Common myeloid progenitor, CD34-positive (primary cell): ENCODE data around the gene SRSF9. TPM values are rescaled to one million over a fixed set of nuclear protein-coding genes. Genes with fewer than 3 reads are reported as not detected.
"Not testable (repeated sequence)": the region's sequence is repeated elsewhere in the genome, so short reads cannot be mapped to it uniquely, and the experiment has no call there.

Source experiments
- CTCF ChIA-PET: fragments of 350-600 bp; sonication (Branson Sonifier 250); formaldehyde crosslinking; loops from one replicate; lab custom pipeline; 2021; ENCODE audit warnings: antibody characterized with exemption; lab: Charles Lee
- POLR2A ChIA-PET: fragments of 350-600 bp; sonication (Branson Sonifier 250); formaldehyde crosslinking; loops from one replicate; lab custom pipeline; 2021; ENCODE audit warnings: antibody characterized with exemption; lab: Charles Lee
- DNase-seq, 3 donors: peaks; one replicate each; pipeline versions ENCODE4 v3.0.0 to v3.0.0-alpha.2; 2013
- H3K27ac ChIP-seq, 2 experiments: 1 replicate in 1 of 2; 2 replicates in 1 of 2; pipeline ENCODE4 v1.7.0; 2013; ENCODE audit warnings: inconsistent platforms in 2 of 2, low read length in 2 of 2, mild to moderate bottlenecking in 2 of 2, low read depth in 1 of 2, moderate library complexity in 1 of 2; ENCODE audit not compliant: severe bottlenecking in 2 of 2, insufficient read depth in 1 of 2, poor library complexity in 1 of 2
- H3K27me3 ChIP-seq, 5 experiments: replicated peaks in 2 of 5; 1 replicate in 3 of 5; 2 replicates in 2 of 5; pipeline versions ENCODE4 v1.6.1 to v1.7.0; 2013; ENCODE audit warnings: low read length in 4 of 5, mild to moderate bottlenecking in 2 of 5, moderate library complexity in 2 of 5, inconsistent platforms in 1 of 5; ENCODE audit not compliant: insufficient read depth in 5 of 5, control insufficient read depth in 4 of 5
- H3K36me3 ChIP-seq, 4 experiments: 1 replicate in 2 of 4; 2 replicates in 2 of 4; pipeline versions ENCODE4 v1.6.1 to v1.7.0; 2013; ENCODE audit warnings: low read length in 3 of 4, control low read depth in 1 of 4, mild to moderate bottlenecking in 1 of 4; ENCODE audit not compliant: control insufficient read depth in 4 of 4, insufficient read depth in 4 of 4
- H3K4me1 ChIP-seq, 4 experiments: 1 replicate in 3 of 4; 2 replicates in 1 of 4; pipeline versions ENCODE4 v1.6.1 to v1.7.1; 2013; ENCODE audit warnings: low read length in 3 of 4, mild to moderate bottlenecking in 3 of 4, control low read depth in 1 of 4, inconsistent platforms in 1 of 4, moderate library complexity in 1 of 4; ENCODE audit not compliant: control insufficient read depth in 4 of 4, insufficient read depth in 4 of 4; ENCODE audit errors: control extremely low read depth in 1 of 4
- H3K4me3 ChIP-seq, 7 experiments: 1 replicate in 4 of 7; 2 replicates in 3 of 7; pipeline versions ENCODE4 v1.5.1 to v1.7.0; 2013; ENCODE audit warnings: mild to moderate bottlenecking in 7 of 7, low read length in 6 of 7, moderate library complexity in 6 of 7, inconsistent platforms in 2 of 7, low read depth in 2 of 7, control low read depth in 1 of 7; ENCODE audit not compliant: insufficient read depth in 4 of 7, control insufficient read depth in 1 of 7; ENCODE audit errors: extremely low read depth in 1 of 7
- H3K9me3 ChIP-seq, 5 experiments: 1 replicate in 4 of 5; 2 replicates in 1 of 5; pipeline versions ENCODE4 v1.6.1 to v1.7.1; 2013; ENCODE audit warnings: low read length in 4 of 5, mild to moderate bottlenecking in 2 of 5, inconsistent platforms in 1 of 5, low read depth in 1 of 5, moderate library complexity in 1 of 5; ENCODE audit not compliant: control insufficient read depth in 4 of 5, insufficient read depth in 2 of 5; ENCODE audit errors: control extremely low read depth in 1 of 5
- WGBS: methylation state at CpG from one replicate; pipeline ENCODE4 v1.1.5; 2013; ENCODE audit not compliant: insufficient coverage; 5-methylcytosine and 5-hydroxymethylcytosine counted together
- polyA plus RNA-seq: library from polyadenylated mRNA; unstranded; fragments of 120-200 nt; gene quantifications from one replicate; pipeline ENCODE4 v1.2.1, GENCODE V29; 2013

SRSF9 gene
- 211 TPM for polyA plus RNA-seq

- H3K36me3 ChIP-seq = peaks cover 5 to 27% (median 16%) of the 10 kb centered on the region in 4 experiments
- under 1% methylated on average over 76 of the region's 88 CpGs for WGBS
- H3K27ac ChIP-seq = peak within 1 kb of the TSS; percentile 89 to 95
- ChIA-PET POLR2A (interaction anchor here (1.2 to 1.8 kb wide), 4 partner anchors 11 to 177 kb away, joined by 3 to 9 read pairs (median 5); partner anchors contain the start of genes DYNLL1, GATC, RNU4-1 and TRIAP1), CTCF (interaction anchor here (0.8 to 27.3 kb wide), 11 partner anchors 11 to 137 kb away, joined by 3 to 545 read pairs (median 6); partner anchors contain the start of genes COX6A1, DYNLL1, GATC and TRIAP1)
- peak; percentile 98 to 99 (median 98) for DNase-seq
- H3K27me3 ChIP-seq = no peaks in the 10 kb centered on the region
- H3K4me1 ChIP-seq = peaks cover 7 to 51% (median 30%) of the 10 kb centered on the region in 4 experiments
- no peaks in the 10 kb centered on the region for H3K9me3 ChIP-seq
- peak within 1 kb of the TSS; percentile 85 to 97 (median 93) for H3K4me3 ChIP-seq
Measured at GRCh38 chr12:120469450-120470149, at the start of gene SRSF9. SRSF9 (minus strand) TSS chr12:120469748; CDS start chr12:120469609, 139 bp downstream.

DNA sequence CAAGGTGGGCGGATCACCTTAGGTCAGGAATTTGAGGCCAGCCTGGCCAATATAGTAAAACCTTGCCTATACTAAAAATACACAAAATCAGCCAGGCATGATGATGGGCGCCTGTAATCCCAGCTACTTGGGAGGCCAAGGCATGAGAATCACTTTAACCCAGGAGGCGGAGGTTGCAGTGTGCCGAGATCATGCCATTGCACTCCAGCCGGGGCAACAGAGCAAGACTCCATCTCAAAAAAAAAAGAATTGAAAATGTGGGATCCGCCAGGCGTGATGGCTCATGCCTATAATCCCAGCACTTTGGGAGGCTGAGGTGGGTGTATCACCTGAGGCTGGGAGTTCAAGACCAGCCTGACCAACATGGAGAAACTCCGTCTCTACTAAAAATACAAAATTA lies 49.8 kb upstream of the SRSF9 start:
- POLR2A ChIA-PET, H3K4me3 ChIP-seq, H3K9me3 ChIP-seq, DNase-seq, H3K27me3 ChIP-seq, H3K27ac ChIP-seq, H3K4me1 ChIP-seq: not testable (repeated sequence)
- H3K36me3 ChIP-seq = peaks cover 5 to 35% (median 21%) of the 10 kb centered on the region in 4 experiments
- CTCF ChIA-PET = interaction anchor here (0.7 to 1.0 kb wide), 2 partner anchors 19 to 83 kb away, joined by 3 read pairs; no protein-coding TSS in a partner anchor
- WGBS = 100% methylated on average over 7 of the region's 8 CpGs

GRCh38 chr12:120515496-120515895 lies 45.9 kb upstream of the SRSF9 start:
- H3K4me1 ChIP-seq = no peaks in the 10 kb centered on the region
- H3K4me3 ChIP-seq = no peak overlapping the region
- WGBS = 90% methylated on average over 1 of the region's 2 CpGs
- ChIA-PET POLR2A (no interaction called here), CTCF (interaction anchor here (1.0 to 2.0 kb wide), 3 partner anchors 10 to 148 kb away, joined by 3 to 5 read pairs (median 3); no protein-coding TSS in a partner anchor)
- H3K36me3 ChIP-seq = peaks cover 5 to 51% (median 25%) of the 10 kb centered on the region in 4 experiments
- no peaks in the 10 kb centered on the region for H3K27me3 ChIP-seq
- no peak overlapping the region for H3K27ac ChIP-seq
- no peak for DNase-seq
- H3K9me3 ChIP-seq = no peaks in the 10 kb centered on the region

DNA sequence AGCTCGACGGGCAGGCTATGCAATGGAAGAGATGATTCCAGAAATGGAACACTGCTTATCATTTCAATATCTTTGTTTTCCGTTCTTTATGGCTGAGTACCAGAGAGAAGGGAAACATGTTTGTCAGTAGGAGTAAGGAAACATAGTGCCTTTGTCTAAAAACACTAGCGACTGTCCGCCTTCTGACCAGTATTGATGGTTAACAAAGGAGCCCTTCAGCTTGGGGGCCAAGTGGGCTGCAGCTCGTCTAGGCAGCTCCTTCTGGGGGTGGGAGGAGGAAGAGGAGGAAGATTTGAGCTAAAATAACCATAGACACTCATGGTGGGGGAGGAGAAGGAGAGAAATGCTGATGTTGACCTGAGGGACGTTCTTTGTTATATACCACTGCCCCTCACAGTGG lies 44.5 kb upstream of the SRSF9 start:
- no peaks in the 10 kb centered on the region for H3K9me3 ChIP-seq
- ChIA-PET POLR2A (no interaction called here), CTCF (no interaction called here)

DNA sequence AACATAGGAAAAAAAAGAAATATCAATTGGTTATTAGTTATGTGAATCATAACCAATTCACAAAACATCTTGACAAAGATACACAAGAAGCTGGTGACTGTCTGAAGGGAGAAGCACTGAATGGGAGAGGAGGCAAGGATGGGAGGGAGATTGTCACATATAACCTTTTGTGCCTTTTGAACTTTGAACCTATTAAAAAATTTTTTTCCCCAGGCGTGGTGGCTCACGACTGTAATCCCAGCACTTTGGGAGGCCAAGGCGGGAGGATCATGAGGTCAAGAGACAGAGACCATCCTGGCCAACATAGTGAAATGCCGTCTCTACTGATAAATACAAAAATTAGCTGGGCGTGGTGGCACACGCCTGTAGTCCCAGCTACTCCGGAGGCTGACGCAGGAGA lies 39.0 kb upstream of the SRSF9 start:
- WGBS = 98% methylated on average over 8 of the region's 8 CpGs
- Histone ChIP-seq H3K27me3 (no peaks in the 10 kb centered on the region), H3K36me3 (peaks cover 12 to 57% (median 29%) of the 10 kb centered on the region in 4 experiments), H3K27ac (no peak overlapping the region), H3K9me3 (no peaks in the 10 kb centered on the region), H3K4me1 (no peaks in the 10 kb centered on the region), H3K4me3 (no peak overlapping the region)
- no peak for DNase-seq
- ChIA-PET CTCF (interaction anchor here (0.7 to 2.1 kb wide), 3 partner anchors 9 to 41 kb away, joined by 3 to 6 read pairs (median 4); partner anchors contain the start of gene SRSF9), POLR2A (no interaction called here)

More for the DNA sequence above, 44.5 kb upstream of the SRSF9 start:
- 100% methylated on average over 3 of the region's 7 CpGs for WGBS
- peaks cover 11 to 60% (median 31%) of the 10 kb centered on the region in 4 experiments for H3K36me3 ChIP-seq
- no peak overlapping the region for H3K27ac ChIP-seq
- H3K4me3 ChIP-seq = no peak overlapping the region
- no peaks in the 10 kb centered on the region for H3K4me1 ChIP-seq
- no peaks in the 10 kb centered on the region for H3K27me3 ChIP-seq
- DNase-seq = no peak

GRCh38 chr12:120504587-120504986 lies 35.0 kb upstream of the SRSF9 start:
- Histone ChIP-seq H3K36me3 (peaks cover 5 to 46% (median 29%) of the 10 kb centered on the region in 4 experiments), H3K9me3 (no peaks in the 10 kb centered on the region), H3K4me1 (peaks cover 0 to 5% (median 3%) of the 10 kb centered on the region in 4 experiments), H3K27me3 (no peaks in the 10 kb centered on the region), H3K4me3 (no peak overlapping the region), H3K27ac (no peak overlapping the region)
- DNase-seq = no peak
- 96% methylated on average over 3 of the region's 4 CpGs for WGBS
- CTCF ChIA-PET = interaction anchor here (0.6 to 1.7 kb wide), 7 partner anchors 12 to 1177 kb away, joined by 3 to 5 read pairs (median 4); partner anchors contain the start of gene RPLP0
- POLR2A ChIA-PET = no interaction called here
